ENCODE data around the gene CD302.

CD302 gene

DNA sequence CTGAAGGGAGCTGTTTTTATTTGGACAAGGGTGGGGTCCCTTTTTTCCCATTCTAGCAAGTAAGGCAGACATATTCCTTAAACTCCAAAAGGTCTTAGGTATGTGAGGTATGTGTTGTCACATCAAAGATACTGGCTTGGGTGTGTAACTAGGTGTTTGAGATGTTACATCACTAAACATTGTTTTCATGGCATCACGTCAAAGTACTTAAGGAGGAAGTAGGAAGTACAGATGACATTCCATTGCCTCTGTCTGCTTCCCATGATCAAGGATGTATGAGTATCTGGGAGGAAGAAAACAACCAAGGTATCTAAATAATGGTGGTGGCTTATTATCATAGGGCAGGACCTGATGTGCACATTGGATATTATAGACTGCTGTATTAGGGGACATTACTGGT is 39.3 kb downstream of the CD302 start:
- Histone ChIP-seq H3K27me3 (ENCODE audit: low read length) (no peaks in the 10 kb centered on the region), H3K4me2 (ENCODE audit: low read depth, low read length, poor library complexity, severe bottlenecking) (no peak overlapping the region), H3K79me2 (ENCODE audit: insufficient read depth, low read length) (peaks cover 27% of the 10 kb centered on the region), H3F3A (ENCODE audit: insufficient read depth) (peaks cover 18% of the 10 kb centered on the region; the same call in 1 of the 2 replicates), H2AFZ (ENCODE audit: low read depth, low read length, severe bottlenecking) (no peak overlapping the region), H3K9me2 (replicated peaks; ENCODE audit: insufficient read depth, low read length) (no peaks in the 10 kb centered on the region), H3K9ac (ENCODE audit: low read length) (no peak overlapping the region), H4K20me1 (ENCODE audit: low read depth, low read length) (peaks cover 26% of the 10 kb centered on the region; the same call in 1 of the 2 replicates), H3K27ac (ENCODE audit: low read depth, low read length) (no peak overlapping the region), H3K9me3 (ENCODE audit: insufficient read depth, low read length) (no peaks in the 10 kb centered on the region), H3K36me3 (ENCODE audit: low read length) (peaks cover 59% of the 10 kb centered on the region), H3K4me3 (ENCODE audit: insufficient read depth, low read length, poor library complexity, severe bottlenecking) (no peak overlapping the region)
- TF ChIP-seq, protein P1, sequence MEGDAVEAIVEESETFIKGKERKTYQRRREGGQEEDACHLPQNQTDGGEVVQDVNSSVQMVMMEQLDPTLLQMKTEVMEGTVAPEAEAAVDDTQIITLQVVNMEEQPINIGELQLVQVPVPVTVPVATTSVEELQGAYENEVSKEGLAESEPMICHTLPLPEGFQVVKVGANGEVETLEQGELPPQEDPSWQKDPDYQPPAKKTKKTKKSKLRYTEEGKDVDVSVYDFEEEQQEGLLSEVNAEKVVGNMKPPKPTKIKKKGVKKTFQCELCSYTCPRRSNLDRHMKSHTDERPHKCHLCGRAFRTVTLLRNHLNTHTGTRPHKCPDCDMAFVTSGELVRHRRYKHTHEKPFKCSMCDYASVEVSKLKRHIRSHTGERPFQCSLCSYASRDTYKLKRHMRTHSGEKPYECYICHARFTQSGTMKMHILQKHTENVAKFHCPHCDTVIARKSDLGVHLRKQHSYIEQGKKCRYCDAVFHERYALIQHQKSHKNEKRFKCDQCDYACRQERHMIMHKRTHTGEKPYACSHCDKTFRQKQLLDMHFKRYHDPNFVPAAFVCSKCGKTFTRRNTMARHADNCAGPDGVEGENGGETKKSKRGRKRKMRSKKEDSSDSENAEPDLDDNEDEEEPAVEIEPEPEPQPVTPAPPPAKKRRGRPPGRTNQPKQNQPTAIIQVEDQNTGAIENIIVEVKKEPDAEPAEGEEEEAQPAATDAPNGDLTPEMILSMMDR (IDR thresholded peaks at IDR 0.05; ENCODE audit: insufficient read depth, low read length, poor library complexity, severe bottlenecking): no peak
- TF ChIP-seq EZH2phosphoT487 (conservative IDR thresholded peaks at IDR 0.05; ENCODE audit: low read length): no peak

DNA sequence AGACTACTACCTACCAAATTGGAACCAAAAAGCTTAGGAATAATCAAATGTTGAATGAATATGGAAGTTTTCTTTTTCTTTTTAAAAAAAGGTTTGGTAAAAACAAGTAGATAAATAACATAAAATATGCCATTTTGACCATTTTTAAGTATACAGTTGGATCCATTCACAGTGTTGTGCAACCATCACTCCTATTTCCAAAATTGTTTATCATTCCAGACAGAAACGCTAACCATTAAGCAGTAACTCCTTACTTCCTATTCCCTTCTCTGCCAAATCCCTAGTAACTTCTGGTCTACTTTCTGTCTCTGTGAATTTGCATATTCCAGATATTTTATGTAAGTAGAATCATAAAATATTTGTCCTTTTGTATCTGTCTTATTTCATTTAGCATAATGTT is 39.8 kb downstream of the CD302 start:
- H3F3A ChIP-seq (ENCODE audit: insufficient read depth): peaks cover 18% of the 10 kb centered on the region; the same call in 1 of the 2 replicates
- H3K27ac ChIP-seq (ENCODE audit: low read depth, low read length): no peak overlapping the region
- peaks cover 30% of the 10 kb centered on the region for H3K79me2 ChIP-seq (ENCODE audit: insufficient read depth, low read length)
- no peak overlapping the region for H3K4me2 ChIP-seq (ENCODE audit: low read depth, low read length, poor library complexity, severe bottlenecking)
- H3K36me3 ChIP-seq (ENCODE audit: low read length): peaks cover 55% of the 10 kb centered on the region
- H3K4me3 ChIP-seq (ENCODE audit: insufficient read depth, low read length, poor library complexity, severe bottlenecking): no peak overlapping the region
- no peaks in the 10 kb centered on the region for H3K9me2 ChIP-seq (replicated peaks; ENCODE audit: insufficient read depth, low read length)
- H4K20me1 ChIP-seq (ENCODE audit: low read depth, low read length): peaks cover 29% of the 10 kb centered on the region; the same call in 1 of the 2 replicates
- TF ChIP-seq EZH2phosphoT487 (conservative IDR thresholded peaks at IDR 0.05; ENCODE audit: low read length): no peak
- TF ChIP-seq, protein P1 (IDR thresholded peaks at IDR 0.05; ENCODE audit: insufficient read depth, low read length, poor library complexity, severe bottlenecking): no peak
- no peaks in the 10 kb centered on the region for H3K9me3 ChIP-seq (ENCODE audit: insufficient read depth, low read length)
- H2AFZ ChIP-seq (ENCODE audit: low read depth, low read length, severe bottlenecking): no peak overlapping the region
- no peak overlapping the region for H3K9ac ChIP-seq (ENCODE audit: low read length)
- no peaks in the 10 kb centered on the region for H3K27me3 ChIP-seq (ENCODE audit: low read length)

DNA sequence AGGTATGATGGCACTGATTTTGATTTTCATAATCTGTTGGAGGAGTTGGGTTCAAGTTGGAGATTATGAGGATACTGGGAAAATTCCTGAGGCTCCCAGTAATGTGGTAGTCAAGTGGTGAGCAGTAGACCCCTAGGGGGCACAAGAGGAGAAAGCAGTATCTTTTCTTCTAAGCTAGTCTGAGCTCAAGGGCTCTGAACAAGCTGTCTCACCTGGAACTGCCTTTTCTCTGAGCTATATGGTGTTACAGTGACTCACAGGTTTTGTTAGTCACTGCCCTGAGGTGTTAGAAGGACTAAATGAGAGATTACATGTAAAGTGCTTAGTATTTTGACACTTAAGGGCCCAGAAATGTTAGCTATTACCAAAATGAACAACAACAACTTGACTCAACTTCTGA is 42.2 kb downstream of the CD302 start:
- Histone ChIP-seq H3K27me3 (ENCODE audit: low read length) (no peaks in the 10 kb centered on the region), H3K27ac (ENCODE audit: low read depth, low read length) (no peak overlapping the region), H3K4me3 (ENCODE audit: insufficient read depth, low read length, poor library complexity, severe bottlenecking) (no peak overlapping the region), H3F3A (ENCODE audit: insufficient read depth) (peaks cover 18% of the 10 kb centered on the region; the same call in 1 of the 2 replicates), H2AFZ (ENCODE audit: low read depth, low read length, severe bottlenecking) (no peak overlapping the region), H4K20me1 (ENCODE audit: low read depth, low read length) (peaks cover 28% of the 10 kb centered on the region; the same call in 1 of the 2 replicates), H3K9ac (ENCODE audit: low read length) (no peak overlapping the region), H3K9me3 (ENCODE audit: insufficient read depth, low read length) (no peaks in the 10 kb centered on the region), H3K4me2 (ENCODE audit: low read depth, low read length, poor library complexity, severe bottlenecking) (no peak overlapping the region), H3K9me2 (replicated peaks; ENCODE audit: insufficient read depth, low read length) (no peaks in the 10 kb centered on the region), H3K79me2 (ENCODE audit: insufficient read depth, low read length) (peaks cover 48% of the 10 kb centered on the region), H3K36me3 (ENCODE audit: low read length) (peaks cover 55% of the 10 kb centered on the region)
- TF ChIP-seq, protein P1 (IDR thresholded peaks at IDR 0.05; ENCODE audit: insufficient read depth, low read length, poor library complexity, severe bottlenecking): no peak
- TF ChIP-seq EZH2phosphoT487 (conservative IDR thresholded peaks at IDR 0.05; ENCODE audit: low read length): no peak

Measured in SU-DHL-6 (cell line).